Esophagus squamous epithelium (tissue), 5 donors: ENCODE measurements around the gene C1QL2. TPM values are rescaled to one million over a fixed set of nuclear protein-coding genes. Genes with fewer than 3 reads are reported as not detected.

Experiments
- DNase-seq: peaks from one replicate; lab custom pipeline; 2025; lab: John Stamatoyannopoulos, UW
- H3K27ac ChIP-seq, 4 donors: fragments of 200-600 bp; sonication (generic); one replicate each; pipeline ENCODE4 v1.5.1; 2016 to 2019; ENCODE audit warnings: mild to moderate bottlenecking in 1 of 4
- H3K27me3 ChIP-seq, 4 donors: fragments of 200-600 bp; sonication (generic); 1 replicate in 3 of 4; 2 replicates in 1 of 4; pipeline versions ENCODE4 v1.5.1 to v1.6.0; 2017 to 2021; ENCODE audit warnings: antibody characterized with exemption in 1 of 4
- H3K36me3 ChIP-seq, 3 donors: fragments of 200-600 bp; sonication (generic); one replicate each; pipeline ENCODE4 v1.5.1; 2016 to 2019
- H3K4me1 ChIP-seq, 3 donors: fragments of 200-600 bp; sonication (generic); one replicate each; pipeline ENCODE4 v1.5.1; 2017 to 2019
- H3K4me3 ChIP-seq, 4 donors: fragments of 200-600 bp; sonication (generic); 1 replicate in 3 of 4; 2 replicates in 1 of 4; pipeline ENCODE4 v1.5.1; 2016 to 2019; ENCODE audit warnings: mild to moderate bottlenecking in 2 of 4, moderate library complexity in 1 of 4
- H3K9me3 ChIP-seq, 3 donors: fragments of 200-600 bp; sonication (generic); one replicate each; pipeline ENCODE4 v1.5.1; 2016 to 2019
- POLR2A ChIP-seq, 4 donors: fragments of 450-650 bp; IDR thresholded peaks; one replicate each; pipeline ENCODE4 v1.6.1; 2017; ENCODE audit warnings: antibody characterized with exemption in 4 of 4, mild to moderate bottlenecking in 4 of 4, moderate library complexity in 3 of 4
- WGBS, 2 donors: methylation state at CpG; one replicate each; pipeline ENCODE4 v1.1.5; 2018; 5-methylcytosine and 5-hydroxymethylcytosine counted together
- intact Hi-C: fragments of 100-400 bp; cut with DNase I; formaldehyde crosslinking; loops from one replicate; pipeline ENCODE4 v1.15.0; 2022
- total RNA-seq, 4 donors: library from RNA; depleted of rRNA; stranded (reverse); fragments of >200 nt; gene quantifications; one replicate each; pipeline ENCODE4 v1.1.0, GENCODE V29; 2016
- TF ChIP-seq, protein P1 (sequence below), 6 experiments: fragments of 450-650 bp in 4 of 6; fragments of 200-600 bp in 2 of 6; sonication (generic) in 2 of 6; IDR thresholded peaks; one replicate each; pipeline ENCODE4 v1.5.1; 2016 to 2019; ENCODE audit warnings: antibody characterized with exemption in 6 of 6, mild to moderate bottlenecking in 4 of 6, moderate library complexity in 4 of 6
- donor health status: DM: yes; HTN: yes; CAD: no.

Gene C1QL2
- not detected for total RNA-seq

DNA sequence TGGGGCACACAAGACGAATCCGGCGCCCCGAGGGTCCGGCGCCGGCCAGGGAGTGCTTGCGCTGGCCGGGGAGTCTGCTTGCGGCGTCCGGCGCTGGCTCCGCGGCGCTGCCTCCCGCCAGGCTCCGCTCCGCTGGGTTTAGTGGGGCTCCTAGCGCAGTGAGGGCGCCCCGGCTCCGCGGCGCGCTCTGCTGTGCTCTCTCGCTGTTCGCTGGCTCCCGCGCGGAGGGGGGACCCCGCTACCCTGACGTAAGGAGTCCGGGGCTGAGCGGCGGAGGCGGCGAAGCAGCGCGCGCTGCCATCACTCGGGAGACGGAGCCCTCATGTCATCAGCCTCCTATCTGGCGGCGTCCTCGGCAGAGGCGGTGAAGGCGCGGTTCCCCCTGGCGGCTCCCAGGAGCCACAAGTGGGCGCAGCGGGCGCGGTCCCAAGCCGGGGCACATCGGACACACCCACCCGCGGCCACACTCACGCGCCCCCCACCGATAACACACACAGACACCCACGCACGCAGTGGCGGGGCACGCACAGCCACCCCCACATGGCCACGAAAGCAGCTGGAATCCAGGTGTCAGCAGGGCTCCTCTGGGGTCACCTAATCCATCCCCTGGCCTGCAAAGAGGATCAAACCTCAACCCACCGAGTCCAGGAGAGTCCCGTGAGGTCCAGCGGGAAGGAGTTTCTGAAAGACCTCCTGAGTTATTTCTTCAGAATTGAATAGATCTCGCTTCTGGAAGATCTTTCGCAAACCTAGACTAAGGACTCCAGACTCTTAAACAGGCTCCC lies at the start of gene C1QL2:
Gene C1QL2 (minus strand): TSS at position 189 of the 785 bp plus-strand sequence. CDS start 482 bp downstream, outside the sequence.
- DNase-seq: no peak
- TF ChIP-seq, protein P1, sequence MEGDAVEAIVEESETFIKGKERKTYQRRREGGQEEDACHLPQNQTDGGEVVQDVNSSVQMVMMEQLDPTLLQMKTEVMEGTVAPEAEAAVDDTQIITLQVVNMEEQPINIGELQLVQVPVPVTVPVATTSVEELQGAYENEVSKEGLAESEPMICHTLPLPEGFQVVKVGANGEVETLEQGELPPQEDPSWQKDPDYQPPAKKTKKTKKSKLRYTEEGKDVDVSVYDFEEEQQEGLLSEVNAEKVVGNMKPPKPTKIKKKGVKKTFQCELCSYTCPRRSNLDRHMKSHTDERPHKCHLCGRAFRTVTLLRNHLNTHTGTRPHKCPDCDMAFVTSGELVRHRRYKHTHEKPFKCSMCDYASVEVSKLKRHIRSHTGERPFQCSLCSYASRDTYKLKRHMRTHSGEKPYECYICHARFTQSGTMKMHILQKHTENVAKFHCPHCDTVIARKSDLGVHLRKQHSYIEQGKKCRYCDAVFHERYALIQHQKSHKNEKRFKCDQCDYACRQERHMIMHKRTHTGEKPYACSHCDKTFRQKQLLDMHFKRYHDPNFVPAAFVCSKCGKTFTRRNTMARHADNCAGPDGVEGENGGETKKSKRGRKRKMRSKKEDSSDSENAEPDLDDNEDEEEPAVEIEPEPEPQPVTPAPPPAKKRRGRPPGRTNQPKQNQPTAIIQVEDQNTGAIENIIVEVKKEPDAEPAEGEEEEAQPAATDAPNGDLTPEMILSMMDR (IDR thresholded peaks at IDR 0.05): no peak
- TF ChIP-seq POLR2A (IDR thresholded peaks at IDR 0.05): no peak
- no peaks in the 10 kb centered on the region for H3K9me3 ChIP-seq
- H3K36me3 ChIP-seq: no peaks in the 10 kb centered on the region
- WGBS, 2 donors: 0% methylated on average over 10 of the region's 71 CpGs; no CpG with 5 or more reads in 1 of the 2 donors
- intact Hi-C loops: no loop called here
- H3K4me3 ChIP-seq: peak within 1 kb of the TSS in 1 of 4 donors; percentile 31
- no peak within 1 kb of the TSS for H3K27ac ChIP-seq
- peaks cover 3 to 31% (median 8%) of the 10 kb centered on the region in 3 donors for H3K4me1 ChIP-seq
- peaks cover 5 to 100% (median 15%) of the 10 kb centered on the region in 4 donors for H3K27me3 ChIP-seq

GRCh38 chr2:119207447-119207846 lies 48.9 kb upstream of the C1QL2 start:
- Histone ChIP-seq H3K36me3 (no peaks in the 10 kb centered on the region), H3K27ac (no peak overlapping the region), H3K27me3 (no peaks in the 10 kb centered on the region), H3K9me3 (no peaks in the 10 kb centered on the region), H3K4me1 (peaks cover 0 to 12% (median 4%) of the 10 kb centered on the region in 3 donors), H3K4me3 (no peak overlapping the region)
- WGBS, 2 donors: 86 to 89% methylated on average over 1 to 2 of the region's 2 CpGs
- no peak for TF ChIP-seq POLR2A (IDR thresholded peaks at IDR 0.05)
- TF ChIP-seq, protein P1 (IDR thresholded peaks at IDR 0.05): no peak
- DNase-seq: no peak
- intact Hi-C loops: no loop called here

GRCh38 chr2:119206201-119206600 lies 47.6 kb upstream of the C1QL2 start:
- H3K9me3 ChIP-seq: no peaks in the 10 kb centered on the region
- H3K4me1 ChIP-seq: peaks cover 0 to 12% (median 4%) of the 10 kb centered on the region in 3 donors
- 77% methylated on average over 2 of the region's 2 CpGs; no CpG with 5 or more reads in 1 of the 2 donors for WGBS, 2 donors
- H3K27me3 ChIP-seq: no peaks in the 10 kb centered on the region
- DNase-seq: no peak
- H3K27ac ChIP-seq: no peak overlapping the region
- H3K36me3 ChIP-seq: no peaks in the 10 kb centered on the region
- intact Hi-C loops: no loop called here
- TF ChIP-seq, protein P1 (IDR thresholded peaks at IDR 0.05): no peak
- no peak for TF ChIP-seq POLR2A (IDR thresholded peaks at IDR 0.05)
- H3K4me3 ChIP-seq: no peak overlapping the region

GRCh38 chr2:119205001-119205706 lies 46.6 kb upstream of the C1QL2 start:
- no peaks in the 10 kb centered on the region for H3K9me3 ChIP-seq
- H3K36me3 ChIP-seq: no peaks in the 10 kb centered on the region
- peaks cover 0 to 12% (median 4%) of the 10 kb centered on the region in 3 donors for H3K4me1 ChIP-seq
- no peak overlapping the region for H3K4me3 ChIP-seq
- intact Hi-C loops: no loop called here
- TF ChIP-seq POLR2A (IDR thresholded peaks at IDR 0.05): no peak
- TF ChIP-seq, protein P1 (IDR thresholded peaks at IDR 0.05): no peak
- peaks cover 0 to 9% (median 0%) of the 10 kb centered on the region in 4 donors for H3K27me3 ChIP-seq
- WGBS, 2 donors: 52 to 53% methylated on average over 3 to 8 of the region's 13 CpGs
- no peak overlapping the region for H3K27ac ChIP-seq
- no peak for DNase-seq

DNA sequence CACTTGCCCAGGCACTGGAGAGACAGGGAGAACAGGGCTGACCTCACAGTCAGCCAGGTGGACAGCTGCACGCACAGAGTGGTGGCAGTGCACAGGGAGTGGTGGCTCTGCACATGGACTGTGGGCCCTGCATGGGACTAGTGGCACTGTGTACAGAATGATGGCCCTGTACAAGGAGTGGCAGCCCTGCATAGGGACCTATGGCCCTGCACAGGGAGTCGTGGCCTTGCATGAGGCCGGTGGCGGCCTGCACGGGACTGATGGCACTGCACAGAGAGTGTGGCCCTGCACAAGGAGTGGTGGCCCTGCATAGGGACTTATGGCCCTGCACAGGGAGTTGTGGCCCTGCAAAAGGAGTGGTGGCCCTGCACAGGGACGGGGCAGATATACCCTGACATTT lies 46.0 kb upstream of the C1QL2 start:
- no peak overlapping the region for H3K27ac ChIP-seq
- no peak overlapping the region for H3K4me3 ChIP-seq
- WGBS, 2 donors: 10 to 88% methylated on average over 1 to 5 of the region's 6 CpGs
- H3K4me1 ChIP-seq: peaks cover 0 to 12% (median 4%) of the 10 kb centered on the region in 3 donors
- TF ChIP-seq POLR2A (IDR thresholded peaks at IDR 0.05): no peak
- TF ChIP-seq, protein P1 (IDR thresholded peaks at IDR 0.05): no peak
- intact Hi-C loops: no loop called here
- H3K9me3 ChIP-seq: no peaks in the 10 kb centered on the region
- DNase-seq: no peak
- H3K27me3 ChIP-seq: peaks cover 0 to 12% (median 0%) of the 10 kb centered on the region in 4 donors
- H3K36me3 ChIP-seq: no peaks in the 10 kb centered on the region
